HepG2 (cell line): Measurements from ENCODE around the gene EGFR. TPM values are rescaled to one million over a fixed set of nuclear protein-coding genes. Genes with fewer than 3 reads are reported as not detected.

Source experiments
- ATAC-seq: fragments of 200-7000 bp; cut with Tn5 transposase; 3 replicates; pipeline ENCODE4 v1.9.1; 2020; ENCODE audit warnings: mild to moderate bottlenecking, moderate library complexity
- BruUV-seq: library from RNA; stranded (reverse); fragments of 400-500 nt; replicated peaks from 2 replicates; lab custom pipeline; 2021; lab: Mats Ljungman, UMichigan
- CTCF ChIA-PET: fragments of 300-600 bp; formaldehyde crosslinking; extraction: SDS; loops from one replicate; lab custom pipeline; 2021; ENCODE audit warnings: low total read pairs, inconsistent platforms, low intra/inter-chr PET ratio; lab: Yijun Ruan, JAX
- POLR2A ChIA-PET: fragments of 350-600 bp; sonication (Branson Sonifier 250); formaldehyde crosslinking; loops from one replicate; lab custom pipeline; 2020; ENCODE audit warnings: antibody characterized with exemption, inconsistent platforms; lab: Yijun Ruan, JAX
- DNase-seq: peaks from one replicate; pipeline ENCODE4 v3.0.0-alpha.2; 2015; ENCODE audit warnings: low spot score
- FAIRE-seq: peaks from 3 replicates; lab custom pipeline; 2011; peaks lifted over from hg19 to GRCh38; lab: Jason Lieb, UNC
- H2AFZ ChIP-seq: one replicate; pipeline ENCODE4 v1.6.1; 2011; ENCODE audit warnings: low read length, inconsistent platforms
- H3K27ac ChIP-seq: fragments of 300-600 bp; 3 replicates; pipeline ENCODE4 v1.8.0; 2011; ENCODE audit warnings: mixed run types, mild to moderate bottlenecking, mixed read lengths, low read length, inconsistent platforms; ENCODE audit not compliant: insufficient read depth; ENCODE audit errors: extremely low read length
- H3K27me3 ChIP-seq, 2 experiments: fragments of 200-600 bp in 1 of 2; 2 replicates in 1 of 2; 3 replicates in 1 of 2; pipeline versions ENCODE4 v1.6.0 to v1.8.0; 2011; ENCODE audit warnings: low read length in 2 of 2, mild to moderate bottlenecking in 2 of 2, moderate library complexity in 2 of 2, inconsistent platforms in 1 of 2; ENCODE audit not compliant: insufficient read depth in 2 of 2, control insufficient read depth in 1 of 2
- H3K36me3 ChIP-seq, 2 experiments: fragments of 200-600 bp in 1 of 2; replicated peaks in 1 of 2; 2 replicates in 1 of 2; 3 replicates in 1 of 2; pipeline versions ENCODE4 v1.5.1 to v1.8.0; 2011; ENCODE audit warnings: low read length in 2 of 2, inconsistent platforms in 1 of 2; ENCODE audit not compliant: insufficient read depth in 2 of 2, control insufficient read depth in 1 of 2
- H3K4me1 ChIP-seq: 2 replicates; pipeline ENCODE4 v1.5.1; 2012; ENCODE audit warnings: low read length, inconsistent platforms; ENCODE audit not compliant: insufficient read depth
- H3K4me2 ChIP-seq: 2 replicates; pipeline ENCODE4 v1.6.0; 2011; ENCODE audit warnings: low read depth, low read length, inconsistent platforms
- H3K4me3 ChIP-seq, 3 experiments: fragments of 200-600 bp in 1 of 3; sonication (generic), shearing (Covaris generic) in 1 of 3; replicated peaks in 1 of 3; 2 replicates each; pipeline ENCODE4 v1.5.1; 2011 to 2016; ENCODE audit warnings: low read length in 3 of 3, inconsistent platforms in 2 of 3, low read depth in 2 of 3, mild to moderate bottlenecking in 2 of 3, control low read depth in 1 of 3, mixed read lengths in 1 of 3; ENCODE audit not compliant: insufficient read depth in 1 of 3
- H3K79me2 ChIP-seq: one replicate; pipeline ENCODE4 v1.6.1; 2011; ENCODE audit warnings: low read length, inconsistent platforms; ENCODE audit not compliant: insufficient read depth
- H3K9ac ChIP-seq: 2 replicates; pipeline ENCODE4 v1.6.0; 2011; ENCODE audit warnings: mild to moderate bottlenecking, low read depth, low read length, inconsistent platforms; ENCODE audit not compliant: insufficient read depth
- H3K9me3 ChIP-seq: 2 replicates; pipeline ENCODE4 v1.5.1; 2012; ENCODE audit warnings: mild to moderate bottlenecking, low read length
- H4K20me1 ChIP-seq: 2 replicates; pipeline ENCODE4 v1.6.0; 2011; ENCODE audit warnings: inconsistent platforms, mild to moderate bottlenecking, low read length, moderate library complexity; ENCODE audit not compliant: insufficient read depth
- KDM2A ChIP-seq: sonication (generic); formaldehyde crosslinking; IDR thresholded peaks from 2 replicates; pipeline ENCODE4 v1.4.0; 2020; ENCODE audit warnings: low read depth, missing genetic modification reagents, borderline replicate concordance
- KMT2B ChIP-seq: IDR thresholded peaks from 2 replicates; pipeline ENCODE4 v1.6.1; 2016; ENCODE audit warnings: missing genetic modification reagents, missing compliant biosample characterization
- MYNN ChIP-seq: sonication (generic); formaldehyde crosslinking; IDR thresholded peaks from 2 replicates; pipeline ENCODE4 v1.4.0; 2020; ENCODE audit warnings: mild to moderate bottlenecking, low read depth, missing genetic modification reagents
- NFE2 ChIP-seq: sonication (generic); formaldehyde crosslinking; IDR thresholded peaks from 2 replicates; pipeline ENCODE4 v1.4.0; 2020; ENCODE audit warnings: missing genetic modification reagents
- ZFP82 ChIP-seq: sonication (generic); formaldehyde crosslinking; IDR thresholded peaks from 2 replicates; pipeline ENCODE4 v1.5.1; 2020; ENCODE audit warnings: mild to moderate bottlenecking, missing genetic modification reagents, borderline replicate concordance
- ZNF430 ChIP-seq: sonication (generic); formaldehyde crosslinking; IDR thresholded peaks from 2 replicates; pipeline ENCODE4 v1.9.0; 2021; ENCODE audit warnings: mild to moderate bottlenecking, missing genetic modification reagents
- ZNF652 ChIP-seq: IDR thresholded peaks from 2 replicates; pipeline ENCODE4 v1.6.1; 2016; ENCODE audit warnings: low read depth, borderline replicate concordance
- ZNF772 ChIP-seq: sonication (generic); formaldehyde crosslinking; IDR thresholded peaks from 2 replicates; pipeline ENCODE4 v1.5.0; 2020; ENCODE audit warnings: mild to moderate bottlenecking, missing genetic modification reagents
- WGBS: methylation state at CpG from one replicate; pipeline ENCODE4 v1.1.6; 2017; ENCODE audit warnings: low lambda C conversion rate; 5-methylcytosine and 5-hydroxymethylcytosine counted together
- in situ Hi-C: cut with HindIII; loops from 2 replicates; pipeline ENCODE4 v1.10.0; 2017; ENCODE audit warnings: low pct_unique_long_range_greater_than_20kb; ENCODE audit not compliant: extremely low pct_ligation_motif_present
- intact Hi-C: fragments of 100-400 bp; cut with micrococcal nuclease; formaldehyde crosslinking; loops from one replicate; pipeline ENCODE4 v1.10.0; 2022; ENCODE audit not compliant: unreplicated experiment
- polyA plus RNA-seq, 8 experiments: library from polyadenylated mRNA; depleted of rRNA in 3 of 8; stranded (reverse) in 7 of 8; unstranded in 1 of 8; fragments of >200 nt; fragmentation: Illumina TruSeq in 4 of 8; extraction: Trizol in 4 of 8; gene quantifications; 2 replicates each; pipeline versions ENCODE4 v1.2.1 to v1.2.3, GENCODE V29; 2011 to 2016; ENCODE audit warnings: low read depth in 4 of 8, missing spikeins in 1 of 8, mixed read lengths in 1 of 8; ENCODE audit not compliant: insufficient read depth in 1 of 8
- total RNA-seq, 5 experiments: library from RNA; depleted of rRNA; stranded (reverse); fragments of >200 nt; fragmentation: Illumina TruSeq; extraction: Trizol; gene quantifications; 2 replicates each; pipeline ENCODE4 v1.2.3, GENCODE V29; 2016; ENCODE audit warnings: low read depth in 1 of 5
- TF ChIP-seq, protein P1 (sequence below): sonication (generic); formaldehyde crosslinking; IDR thresholded peaks from 2 replicates; pipeline ENCODE4 v1.9.0; 2021; ENCODE audit warnings: mild to moderate bottlenecking, missing genetic modification reagents
- TF ChIP-seq, protein P2 (sequence below): sonication (generic); formaldehyde crosslinking; IDR thresholded peaks from 2 replicates; pipeline ENCODE4 v1.4.0; 2020; ENCODE audit warnings: mild to moderate bottlenecking, missing genetic modification reagents
- TF ChIP-seq, protein P3 (sequence below): sonication (generic); formaldehyde crosslinking; IDR thresholded peaks from 2 replicates; pipeline ENCODE4 v1.4.0; 2020; ENCODE audit warnings: missing genetic modification reagents
- TF ChIP-seq, protein P4 (sequence below): sonication (generic); formaldehyde crosslinking; IDR thresholded peaks from 2 replicates; pipeline ENCODE4 v1.8.0; 2022; ENCODE audit warnings: mild to moderate bottlenecking, missing genetic modification reagents; ENCODE audit not compliant: insufficient replicate concordance
- TF ChIP-seq, protein P5 (sequence below): sonication (generic); formaldehyde crosslinking; IDR thresholded peaks from 2 replicates; pipeline ENCODE4 v1.9.0; 2022; ENCODE audit warnings: low read depth, missing genetic modification reagents

Gene EGFR
- total and polyA plus RNA-seq, 2 of the 13 experiments (the other 11 are each of a cell fraction or from before 2014, with no cell fraction given), result 7.0 to 10.0 TPM

DNA sequence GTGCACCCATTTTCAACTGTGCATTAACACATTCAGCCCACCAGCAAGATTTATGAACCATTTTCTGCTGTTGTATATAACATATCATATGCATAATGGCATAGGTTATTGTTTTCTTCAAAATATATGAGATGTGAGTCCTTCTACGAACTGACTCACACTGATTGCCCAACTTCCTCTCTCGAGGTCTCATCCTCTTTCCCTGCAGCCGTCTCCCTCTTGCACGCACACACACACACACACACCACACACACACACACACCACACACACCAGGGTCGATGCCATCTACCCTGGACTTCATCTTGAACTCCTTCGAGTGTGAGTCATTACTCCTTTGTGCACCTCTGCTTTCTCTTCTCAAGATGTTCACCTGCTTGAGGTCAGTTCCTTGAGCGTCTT is 36.7 kb downstream of the EGFR start:
- Histone ChIP-seq H3K9me3 (no peaks in the 10 kb centered on the region), H3K9ac (no peak overlapping the region), H3K27me3 (no peaks in the 10 kb centered on the region), H3K4me3 (no peak overlapping the region), H3K4me1 (peaks cover 12% of the 10 kb centered on the region), H2AFZ (no peak overlapping the region), H3K36me3 (no peaks in the 10 kb centered on the region), H3K4me2 (no peak overlapping the region), H3K79me2 (no peaks in the 10 kb centered on the region), H4K20me1 (no peaks in the 10 kb centered on the region), H3K27ac (no peak overlapping the region)
- BruUV-seq, result no TSS peak
- ATAC-seq (no peak), DNase-seq (no peak), FAIRE-seq (no peak)
- ChIA-PET CTCF (no interaction called here), POLR2A (no interaction called here)
- intact Hi-C loops, result no loop called here
- in situ Hi-C loops, result no loop called here
- 80% methylated on average over 7 of the region's 7 CpGs for WGBS
- no peak for TF ChIP-seq ZNF772
- TF ChIP-seq, protein P1, sequence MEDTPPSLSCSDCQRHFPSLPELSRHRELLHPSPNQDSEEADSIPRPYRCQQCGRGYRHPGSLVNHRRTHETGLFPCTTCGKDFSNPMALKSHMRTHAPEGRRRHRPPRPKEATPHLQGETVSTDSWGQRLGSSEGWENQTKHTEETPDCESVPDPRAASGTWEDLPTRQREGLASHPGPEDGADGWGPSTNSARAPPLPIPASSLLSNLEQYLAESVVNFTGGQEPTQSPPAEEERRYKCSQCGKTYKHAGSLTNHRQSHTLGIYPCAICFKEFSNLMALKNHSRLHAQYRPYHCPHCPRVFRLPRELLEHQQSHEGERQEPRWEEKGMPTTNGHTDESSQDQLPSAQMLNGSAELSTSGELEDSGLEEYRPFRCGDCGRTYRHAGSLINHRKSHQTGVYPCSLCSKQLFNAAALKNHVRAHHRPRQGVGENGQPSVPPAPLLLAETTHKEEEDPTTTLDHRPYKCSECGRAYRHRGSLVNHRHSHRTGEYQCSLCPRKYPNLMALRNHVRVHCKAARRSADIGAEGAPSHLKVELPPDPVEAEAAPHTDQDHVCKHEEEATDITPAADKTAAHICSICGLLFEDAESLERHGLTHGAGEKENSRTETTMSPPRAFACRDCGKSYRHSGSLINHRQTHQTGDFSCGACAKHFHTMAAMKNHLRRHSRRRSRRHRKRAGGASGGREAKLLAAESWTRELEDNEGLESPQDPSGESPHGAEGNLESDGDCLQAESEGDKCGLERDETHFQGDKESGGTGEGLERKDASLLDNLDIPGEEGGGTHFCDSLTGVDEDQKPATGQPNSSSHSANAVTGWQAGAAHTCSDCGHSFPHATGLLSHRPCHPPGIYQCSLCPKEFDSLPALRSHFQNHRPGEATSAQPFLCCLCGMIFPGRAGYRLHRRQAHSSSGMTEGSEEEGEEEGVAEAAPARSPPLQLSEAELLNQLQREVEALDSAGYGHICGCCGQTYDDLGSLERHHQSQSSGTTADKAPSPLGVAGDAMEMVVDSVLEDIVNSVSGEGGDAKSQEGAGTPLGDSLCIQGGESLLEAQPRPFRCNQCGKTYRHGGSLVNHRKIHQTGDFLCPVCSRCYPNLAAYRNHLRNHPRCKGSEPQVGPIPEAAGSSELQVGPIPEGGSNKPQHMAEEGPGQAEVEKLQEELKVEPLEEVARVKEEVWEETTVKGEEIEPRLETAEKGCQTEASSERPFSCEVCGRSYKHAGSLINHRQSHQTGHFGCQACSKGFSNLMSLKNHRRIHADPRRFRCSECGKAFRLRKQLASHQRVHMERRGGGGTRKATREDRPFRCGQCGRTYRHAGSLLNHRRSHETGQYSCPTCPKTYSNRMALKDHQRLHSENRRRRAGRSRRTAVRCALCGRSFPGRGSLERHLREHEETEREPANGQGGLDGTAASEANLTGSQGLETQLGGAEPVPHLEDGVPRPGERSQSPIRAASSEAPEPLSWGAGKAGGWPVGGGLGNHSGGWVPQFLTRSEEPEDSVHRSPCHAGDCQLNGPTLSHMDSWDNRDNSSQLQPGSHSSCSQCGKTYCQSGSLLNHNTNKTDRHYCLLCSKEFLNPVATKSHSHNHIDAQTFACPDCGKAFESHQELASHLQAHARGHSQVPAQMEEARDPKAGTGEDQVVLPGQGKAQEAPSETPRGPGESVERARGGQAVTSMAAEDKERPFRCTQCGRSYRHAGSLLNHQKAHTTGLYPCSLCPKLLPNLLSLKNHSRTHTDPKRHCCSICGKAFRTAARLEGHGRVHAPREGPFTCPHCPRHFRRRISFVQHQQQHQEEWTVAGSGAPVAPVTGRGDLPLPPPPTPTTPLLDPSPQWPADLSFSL (CRISPR knock-in tag), result no peak
- no peak for TF ChIP-seq ZNF652 (CRISPR knock-in tag)
- TF ChIP-seq NFE2, result no peak
- TF ChIP-seq, protein P2, sequence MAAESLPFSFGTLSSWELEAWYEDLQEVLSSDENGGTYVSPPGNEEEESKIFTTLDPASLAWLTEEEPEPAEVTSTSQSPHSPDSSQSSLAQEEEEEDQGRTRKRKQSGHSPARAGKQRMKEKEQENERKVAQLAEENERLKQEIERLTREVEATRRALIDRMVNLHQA (CRISPR knock-in tag), result no peak
- no peak for TF ChIP-seq MYNN (CRISPR knock-in tag)
- TF ChIP-seq, protein P3, sequence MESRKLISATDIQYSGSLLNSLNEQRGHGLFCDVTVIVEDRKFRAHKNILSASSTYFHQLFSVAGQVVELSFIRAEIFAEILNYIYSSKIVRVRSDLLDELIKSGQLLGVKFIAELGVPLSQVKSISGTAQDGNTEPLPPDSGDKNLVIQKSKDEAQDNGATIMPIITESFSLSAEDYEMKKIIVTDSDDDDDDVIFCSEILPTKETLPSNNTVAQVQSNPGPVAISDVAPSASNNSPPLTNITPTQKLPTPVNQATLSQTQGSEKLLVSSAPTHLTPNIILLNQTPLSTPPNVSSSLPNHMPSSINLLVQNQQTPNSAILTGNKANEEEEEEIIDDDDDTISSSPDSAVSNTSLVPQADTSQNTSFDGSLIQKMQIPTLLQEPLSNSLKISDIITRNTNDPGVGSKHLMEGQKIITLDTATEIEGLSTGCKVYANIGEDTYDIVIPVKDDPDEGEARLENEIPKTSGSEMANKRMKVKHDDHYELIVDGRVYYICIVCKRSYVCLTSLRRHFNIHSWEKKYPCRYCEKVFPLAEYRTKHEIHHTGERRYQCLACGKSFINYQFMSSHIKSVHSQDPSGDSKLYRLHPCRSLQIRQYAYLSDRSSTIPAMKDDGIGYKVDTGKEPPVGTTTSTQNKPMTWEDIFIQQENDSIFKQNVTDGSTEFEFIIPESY (CRISPR knock-in tag), result no peak
- TF ChIP-seq, protein P4, sequence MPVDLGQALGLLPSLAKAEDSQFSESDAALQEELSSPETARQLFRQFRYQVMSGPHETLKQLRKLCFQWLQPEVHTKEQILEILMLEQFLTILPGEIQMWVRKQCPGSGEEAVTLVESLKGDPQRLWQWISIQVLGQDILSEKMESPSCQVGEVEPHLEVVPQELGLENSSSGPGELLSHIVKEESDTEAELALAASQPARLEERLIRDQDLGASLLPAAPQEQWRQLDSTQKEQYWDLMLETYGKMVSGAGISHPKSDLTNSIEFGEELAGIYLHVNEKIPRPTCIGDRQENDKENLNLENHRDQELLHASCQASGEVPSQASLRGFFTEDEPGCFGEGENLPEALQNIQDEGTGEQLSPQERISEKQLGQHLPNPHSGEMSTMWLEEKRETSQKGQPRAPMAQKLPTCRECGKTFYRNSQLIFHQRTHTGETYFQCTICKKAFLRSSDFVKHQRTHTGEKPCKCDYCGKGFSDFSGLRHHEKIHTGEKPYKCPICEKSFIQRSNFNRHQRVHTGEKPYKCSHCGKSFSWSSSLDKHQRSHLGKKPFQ, result no peak
- TF ChIP-seq KDM2A, result no peak
- TF ChIP-seq KMT2B (CRISPR knock-in tag), result no peak
- no peak for TF ChIP-seq ZFP82
- no peak for TF ChIP-seq ZNF430 (CRISPR knock-in tag)
- TF ChIP-seq, protein P5, sequence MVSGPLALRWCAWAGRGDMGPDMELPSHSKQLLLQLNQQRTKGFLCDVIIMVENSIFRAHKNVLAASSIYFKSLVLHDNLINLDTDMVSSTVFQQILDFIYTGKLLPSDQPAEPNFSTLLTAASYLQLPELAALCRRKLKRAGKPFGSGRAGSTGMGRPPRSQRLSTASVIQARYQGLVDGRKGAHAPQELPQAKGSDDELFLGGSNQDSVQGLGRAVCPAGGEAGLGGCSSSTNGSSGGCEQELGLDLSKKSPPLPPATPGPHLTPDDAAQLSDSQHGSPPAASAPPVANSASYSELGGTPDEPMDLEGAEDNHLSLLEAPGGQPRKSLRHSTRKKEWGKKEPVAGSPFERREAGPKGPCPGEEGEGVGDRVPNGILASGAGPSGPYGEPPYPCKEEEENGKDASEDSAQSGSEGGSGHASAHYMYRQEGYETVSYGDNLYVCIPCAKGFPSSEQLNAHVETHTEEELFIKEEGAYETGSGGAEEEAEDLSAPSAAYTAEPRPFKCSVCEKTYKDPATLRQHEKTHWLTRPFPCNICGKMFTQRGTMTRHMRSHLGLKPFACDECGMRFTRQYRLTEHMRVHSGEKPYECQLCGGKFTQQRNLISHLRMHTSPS (CRISPR knock-in tag), result no peak
